Smooth muscle cell (in vitro differentiated cells): ENCODE measurements around the gene UQCRC1. TPM values are rescaled to one million over a fixed set of nuclear protein-coding genes. Genes with fewer than 3 reads are reported as not detected.

Source experiments
- DNase-seq: peaks from one replicate; lab custom pipeline; 2025; ENCODE audit not compliant: unreplicated experiment; lab: John Stamatoyannopoulos, UW
- H2AFZ ChIP-seq: fragments of 200-600 bp; sonication (generic); 2 replicates; pipeline ENCODE4 v1.6.0; 2016; ENCODE audit warnings: antibody characterized with exemption, low read depth, mild to moderate bottlenecking
- H3F3A ChIP-seq: fragments of 200-600 bp; sonication (generic); 2 replicates; pipeline ENCODE4 v1.6.0; 2017; ENCODE audit warnings: antibody characterized with exemption, low read depth
- H3K27ac ChIP-seq: fragments of 200-600 bp; sonication (generic); 2 replicates; pipeline ENCODE4 v1.5.1; 2016; ENCODE audit warnings: low read depth, mild to moderate bottlenecking
- H3K27me3 ChIP-seq: fragments of 200-600 bp; sonication (generic); 2 replicates; pipeline ENCODE4 v1.6.1; 2016; ENCODE audit warnings: low read depth, mild to moderate bottlenecking
- H3K36me3 ChIP-seq: fragments of 200-600 bp; sonication (generic); 2 replicates; pipeline ENCODE4 v1.5.1; 2016; ENCODE audit warnings: low read depth
- H3K4me1 ChIP-seq: fragments of 200-600 bp; sonication (generic); 2 replicates; pipeline ENCODE4 v1.5.1; 2016; ENCODE audit warnings: low read depth
- H3K4me2 ChIP-seq: fragments of 200-600 bp; sonication (generic); 2 replicates; pipeline ENCODE4 v1.6.0; 2016; ENCODE audit warnings: mild to moderate bottlenecking
- H3K4me3 ChIP-seq: fragments of 200-600 bp; sonication (generic); 2 replicates; pipeline ENCODE4 v1.5.1; 2016; ENCODE audit warnings: mild to moderate bottlenecking
- H3K79me2 ChIP-seq: fragments of 200-600 bp; sonication (generic); 2 replicates; pipeline ENCODE4 v1.6.0; 2016; ENCODE audit warnings: low read depth, mild to moderate bottlenecking
- H3K9ac ChIP-seq: fragments of 200-600 bp; sonication (generic); 2 replicates; pipeline ENCODE4 v1.6.0; 2016; ENCODE audit warnings: low read depth
- H3K9me3 ChIP-seq: fragments of 200-600 bp; sonication (generic); replicated peaks from 2 replicates; pipeline ENCODE4 v1.5.1; 2016; ENCODE audit warnings: low read depth
- H4K20me1 ChIP-seq: fragments of 200-600 bp; sonication (generic); 2 replicates; pipeline ENCODE4 v1.6.0; 2016; ENCODE audit warnings: low read depth
- WGBS: methylation state at CpG from one replicate; pipeline ENCODE4 v1.1.7; 2016; ENCODE audit warnings: low lambda C conversion rate; 5-methylcytosine and 5-hydroxymethylcytosine counted together
- polyA plus RNA-seq: library from polyadenylated mRNA; unstranded; fragments of >200 nt; fragmentation: Nextera tagmentation; extraction: Ambion mirVana; gene quantifications from 2 replicates; pipeline ENCODE4 v1.2.1, GENCODE V29; 2016
- total RNA-seq: library from RNA; depleted of rRNA; stranded (reverse); fragments of >200 nt; gene quantifications from 2 replicates; pipeline ENCODE4 v1.2.3, GENCODE V29; 2014
- TF ChIP-seq, protein P1 (sequence below): fragments of 200-600 bp; sonication (generic); IDR thresholded peaks from 2 replicates; pipeline ENCODE4 v1.5.1; 2017; ENCODE audit warnings: borderline replicate concordance, mild to moderate bottlenecking, antibody characterized with exemption; ENCODE audit not compliant: insufficient read depth, poor library complexity, severe bottlenecking

UQCRC1 gene
- total and polyA plus RNA-seq, 2 experiments from 2014 or later, result 206 to 425 TPM

- H3K79me2 ChIP-seq, result no peaks in the 10 kb centered on the region
Measured at GRCh38 chr3:48619541-48620524, 10.4 kb upstream of the UQCRC1 start.

GRCh38 chr3:48617559-48617958 lies 8.1 kb upstream of the UQCRC1 start:
- WGBS, result 99% methylated on average over 4 of the region's 4 CpGs
- TF ChIP-seq, protein P1, sequence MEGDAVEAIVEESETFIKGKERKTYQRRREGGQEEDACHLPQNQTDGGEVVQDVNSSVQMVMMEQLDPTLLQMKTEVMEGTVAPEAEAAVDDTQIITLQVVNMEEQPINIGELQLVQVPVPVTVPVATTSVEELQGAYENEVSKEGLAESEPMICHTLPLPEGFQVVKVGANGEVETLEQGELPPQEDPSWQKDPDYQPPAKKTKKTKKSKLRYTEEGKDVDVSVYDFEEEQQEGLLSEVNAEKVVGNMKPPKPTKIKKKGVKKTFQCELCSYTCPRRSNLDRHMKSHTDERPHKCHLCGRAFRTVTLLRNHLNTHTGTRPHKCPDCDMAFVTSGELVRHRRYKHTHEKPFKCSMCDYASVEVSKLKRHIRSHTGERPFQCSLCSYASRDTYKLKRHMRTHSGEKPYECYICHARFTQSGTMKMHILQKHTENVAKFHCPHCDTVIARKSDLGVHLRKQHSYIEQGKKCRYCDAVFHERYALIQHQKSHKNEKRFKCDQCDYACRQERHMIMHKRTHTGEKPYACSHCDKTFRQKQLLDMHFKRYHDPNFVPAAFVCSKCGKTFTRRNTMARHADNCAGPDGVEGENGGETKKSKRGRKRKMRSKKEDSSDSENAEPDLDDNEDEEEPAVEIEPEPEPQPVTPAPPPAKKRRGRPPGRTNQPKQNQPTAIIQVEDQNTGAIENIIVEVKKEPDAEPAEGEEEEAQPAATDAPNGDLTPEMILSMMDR, result no peak
- H3K9me3 ChIP-seq, result no peaks in the 10 kb centered on the region
- H3F3A ChIP-seq, result peaks cover 8% of the 10 kb centered on the region
- peaks cover 11% of the 10 kb centered on the region for H3K4me1 ChIP-seq
- no peaks in the 10 kb centered on the region for H3K27me3 ChIP-seq
- DNase-seq, result no peak
- H3K9ac ChIP-seq, result no peak overlapping the region
- H2AFZ ChIP-seq, result no peak overlapping the region
- H3K4me2 ChIP-seq, result no peak overlapping the region
- no peaks in the 10 kb centered on the region for H4K20me1 ChIP-seq
- H3K79me2 ChIP-seq, result no peaks in the 10 kb centered on the region
- no peak overlapping the region for H3K4me3 ChIP-seq
- H3K36me3 ChIP-seq, result no peaks in the 10 kb centered on the region
- H3K27ac ChIP-seq, result peak overlapping the region; percentile 63

More at GRCh38 chr3:48619541-48620524, 10.4 kb upstream of the UQCRC1 start:
- Histone ChIP-seq H2AFZ (no peak overlapping the region), H3K4me2 (no peak overlapping the region), H3K9ac (no peak overlapping the region), H3F3A (peaks cover 8% of the 10 kb centered on the region), H3K36me3 (no peaks in the 10 kb centered on the region), H3K4me1 (peaks cover 11% of the 10 kb centered on the region), H3K27me3 (no peaks in the 10 kb centered on the region), H3K9me3 (no peaks in the 10 kb centered on the region), H3K27ac (peak overlapping the region; percentile 63), H3K4me3 (no peak overlapping the region), H4K20me1 (no peaks in the 10 kb centered on the region)
- TF ChIP-seq, protein P1, result no peak
- no peak for DNase-seq
- 99% methylated on average over 7 of the region's 7 CpGs for WGBS

- Histone ChIP-seq H3K4me3 (no peak overlapping the region), H3K4me1 (peaks cover 7% of the 10 kb centered on the region), H3K27ac (no peak overlapping the region), H3K27me3 (peaks cover 15% of the 10 kb centered on the region), H3K79me2 (peaks cover 4% of the 10 kb centered on the region), H2AFZ (no peak overlapping the region), H4K20me1 (no peaks in the 10 kb centered on the region), H3K9me3 (no peaks in the 10 kb centered on the region), H3F3A (peaks cover 3% of the 10 kb centered on the region), H3K36me3 (no peaks in the 10 kb centered on the region), H3K4me2 (no peak overlapping the region), H3K9ac (no peak overlapping the region)
- TF ChIP-seq, protein P1, result no peak
- WGBS, result 69% methylated on average over 3 of the region's 3 CpGs
- DNase-seq, result no peak
Measured at GRCh38 chr3:48614044-48614443, 4.6 kb upstream of the UQCRC1 start.
